HFF-Myc (cell line): Measurements from ENCODE around the gene ROBO1.
"Not testable (repeated sequence)": the region's sequence is repeated elsewhere in the genome, so short reads cannot be mapped to it uniquely, and the experiment has no call there.

Experiments used
- DNase-seq: peaks from one replicate; pipeline ENCODE4 v3.0.0-alpha.2; 2011; ENCODE audit warnings: low read depth; ENCODE audit errors: extremely low read depth
- H3K4me3 ChIP-seq: replicated peaks from 2 replicates; pipeline ENCODE4 v1.5.1; 2011; ENCODE audit warnings: low read depth, mild to moderate bottlenecking, control low read depth, low read length
- TF ChIP-seq, protein P1 (sequence below): IDR thresholded peaks from 2 replicates; pipeline ENCODE4 v1.5.1; 2012; ENCODE audit warnings: mild to moderate bottlenecking, low read depth, low read length, control low read depth; ENCODE audit errors: missing control alignments

Gene ROBO1

DNA sequence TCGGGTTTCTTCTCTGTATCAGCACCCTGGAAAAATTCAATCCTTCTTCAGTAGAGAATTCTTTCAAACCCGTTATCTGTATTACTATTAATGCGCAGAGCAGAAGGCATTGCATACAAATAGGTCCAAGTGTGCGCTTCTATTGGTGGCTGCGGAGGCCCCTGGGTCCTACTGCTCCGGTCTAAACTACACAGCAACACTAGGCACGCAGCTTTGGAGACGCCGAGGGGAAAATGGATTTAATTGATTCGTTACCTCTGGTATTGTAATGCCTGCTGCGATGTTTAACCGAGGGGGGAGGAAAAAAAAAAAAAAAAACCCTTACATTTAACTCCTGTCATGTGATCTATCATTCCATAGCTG lies at the start of gene ROBO1:
Gene ROBO1, minus strand, starts transcription at position 94 of the 363 bp plus-strand sequence.
- DNase-seq: no peak
- no peak within 1 kb of the TSS for H3K4me3 ChIP-seq
- TF ChIP-seq, protein P1, sequence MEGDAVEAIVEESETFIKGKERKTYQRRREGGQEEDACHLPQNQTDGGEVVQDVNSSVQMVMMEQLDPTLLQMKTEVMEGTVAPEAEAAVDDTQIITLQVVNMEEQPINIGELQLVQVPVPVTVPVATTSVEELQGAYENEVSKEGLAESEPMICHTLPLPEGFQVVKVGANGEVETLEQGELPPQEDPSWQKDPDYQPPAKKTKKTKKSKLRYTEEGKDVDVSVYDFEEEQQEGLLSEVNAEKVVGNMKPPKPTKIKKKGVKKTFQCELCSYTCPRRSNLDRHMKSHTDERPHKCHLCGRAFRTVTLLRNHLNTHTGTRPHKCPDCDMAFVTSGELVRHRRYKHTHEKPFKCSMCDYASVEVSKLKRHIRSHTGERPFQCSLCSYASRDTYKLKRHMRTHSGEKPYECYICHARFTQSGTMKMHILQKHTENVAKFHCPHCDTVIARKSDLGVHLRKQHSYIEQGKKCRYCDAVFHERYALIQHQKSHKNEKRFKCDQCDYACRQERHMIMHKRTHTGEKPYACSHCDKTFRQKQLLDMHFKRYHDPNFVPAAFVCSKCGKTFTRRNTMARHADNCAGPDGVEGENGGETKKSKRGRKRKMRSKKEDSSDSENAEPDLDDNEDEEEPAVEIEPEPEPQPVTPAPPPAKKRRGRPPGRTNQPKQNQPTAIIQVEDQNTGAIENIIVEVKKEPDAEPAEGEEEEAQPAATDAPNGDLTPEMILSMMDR: no peak

DNA sequence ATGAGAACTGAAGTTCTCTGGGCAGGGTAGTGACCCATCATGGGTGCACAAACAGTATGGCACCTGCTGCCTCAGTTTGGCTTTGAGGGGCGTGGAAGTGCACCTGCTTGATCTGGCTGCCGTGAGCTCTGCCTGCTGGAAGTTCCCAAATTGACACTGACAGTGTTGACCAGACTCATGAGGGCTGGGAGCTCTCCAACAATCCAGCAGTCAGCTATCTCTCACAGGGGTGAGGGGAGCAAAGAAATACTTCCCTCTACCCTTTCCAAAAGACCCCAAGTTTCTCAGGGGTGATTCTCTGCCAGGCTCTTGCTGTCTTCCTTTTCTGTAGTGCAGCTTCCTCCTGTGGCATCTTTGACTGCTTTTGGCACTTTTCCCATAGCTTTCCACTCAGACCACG lies 49.4 kb upstream of the ROBO1 start:
- TF ChIP-seq, protein P1: no peak
- DNase-seq: no peak
- H3K4me3 ChIP-seq: no peak overlapping the region

DNA sequence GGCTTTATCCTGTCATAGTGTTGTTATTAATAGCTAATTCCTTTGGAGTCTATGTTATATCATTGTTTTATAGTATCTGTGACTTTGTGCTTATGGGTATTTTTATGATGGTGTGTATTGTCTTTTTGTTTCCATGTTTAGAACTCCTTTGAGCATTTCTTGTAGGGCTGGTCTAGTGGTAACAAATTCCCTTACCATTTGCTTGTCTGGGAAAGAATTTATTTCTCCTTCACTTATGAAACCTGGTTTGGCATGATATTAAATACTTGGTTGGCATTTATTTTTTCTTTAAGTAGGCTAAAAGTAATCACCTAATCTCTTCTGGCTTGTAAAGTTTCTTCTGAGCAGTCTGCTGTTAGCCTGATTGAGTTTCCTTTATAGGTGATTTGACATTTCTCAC lies 47.7 kb upstream of the ROBO1 start:
- TF ChIP-seq, protein P1: no peak

DNA sequence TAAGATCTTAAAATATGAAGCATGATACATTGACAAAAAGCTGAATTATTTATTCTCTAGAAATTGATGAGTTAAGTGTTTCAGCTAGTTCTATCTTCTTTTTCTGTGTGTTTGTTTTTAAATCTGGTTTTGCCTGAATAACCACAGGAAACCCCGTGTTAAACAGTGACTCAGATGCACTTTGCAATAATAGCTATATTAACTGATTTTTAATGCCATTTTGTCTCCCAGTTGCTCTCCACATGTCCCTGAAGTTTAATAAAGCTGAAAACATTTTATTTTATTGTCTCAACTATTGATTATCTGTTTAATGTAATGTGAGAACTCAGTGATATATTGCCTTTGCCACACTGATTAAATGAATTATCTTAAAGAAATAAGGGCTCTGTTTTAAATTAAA lies 42.8 kb upstream of the ROBO1 start:
- TF ChIP-seq, protein P1: no peak
- no peak for DNase-seq
- H3K4me3 ChIP-seq: no peak overlapping the region

More for the DNA sequence above, 47.7 kb upstream of the ROBO1 start:
- H3K4me3 ChIP-seq: no peak overlapping the region
- no peak for DNase-seq

DNA sequence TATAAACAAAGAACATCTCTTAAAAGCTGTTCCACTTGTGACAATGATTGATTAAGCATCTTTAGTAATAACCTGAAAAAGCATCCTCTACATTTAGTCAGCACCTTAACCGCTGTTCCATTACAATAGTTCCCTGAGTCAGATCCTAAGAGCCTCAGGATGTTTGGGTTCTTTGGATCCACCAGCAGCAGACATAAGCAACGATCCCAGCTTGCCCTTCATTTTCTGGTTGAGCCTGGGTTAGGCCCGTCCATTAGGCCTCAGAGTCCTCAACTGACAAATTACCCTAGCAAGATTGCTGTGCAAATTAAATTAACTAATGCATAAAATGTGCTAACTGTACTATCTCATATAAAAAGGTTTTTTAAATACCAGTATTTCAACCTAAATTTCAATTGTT lies 42.3 kb upstream of the ROBO1 start:
- H3K4me3 ChIP-seq: no peak overlapping the region
- no peak for DNase-seq
- TF ChIP-seq, protein P1: no peak

DNA sequence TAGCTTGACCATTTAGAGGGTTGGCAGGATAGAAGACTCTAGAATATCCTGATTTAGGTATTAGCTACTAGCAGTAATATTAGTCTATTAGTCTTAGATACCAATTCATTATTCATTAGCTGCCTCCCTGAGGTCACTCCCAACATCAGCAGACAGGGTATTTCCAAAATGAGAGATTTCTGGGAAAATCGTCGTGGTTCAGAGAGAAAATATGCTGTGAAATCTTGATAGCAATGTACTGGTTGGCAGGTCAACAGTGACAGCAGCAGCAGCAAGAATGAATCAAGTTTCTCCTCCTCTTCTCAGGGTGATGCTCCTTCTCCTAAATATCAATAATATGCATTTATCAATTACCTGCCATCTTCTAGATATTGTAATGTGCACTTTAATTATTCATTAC lies 41.3 kb upstream of the ROBO1 start:
- no peak for DNase-seq
- TF ChIP-seq, protein P1: no peak
- H3K4me3 ChIP-seq: no peak overlapping the region

DNA sequence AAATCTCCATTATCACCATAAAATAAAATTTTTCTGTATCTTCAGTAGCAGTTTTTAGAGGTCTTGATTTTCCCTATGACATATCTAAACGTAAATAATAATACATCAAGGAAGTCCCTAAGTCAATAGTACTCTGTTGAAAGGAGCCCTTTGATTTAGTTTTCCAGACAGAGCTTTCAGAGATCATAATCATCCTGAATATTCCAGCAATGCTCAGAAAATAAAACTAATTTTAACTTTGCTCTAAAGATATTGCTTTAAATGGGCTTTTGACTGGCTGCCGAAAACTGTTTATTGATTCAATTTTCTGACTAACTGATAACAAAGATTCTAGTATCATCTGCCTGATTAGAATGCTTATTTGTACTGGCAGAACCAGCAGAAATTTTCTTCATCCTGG lies 40.7 kb upstream of the ROBO1 start:
- H3K4me3 ChIP-seq: no peak overlapping the region
- TF ChIP-seq, protein P1: no peak
- no peak for DNase-seq

DNA sequence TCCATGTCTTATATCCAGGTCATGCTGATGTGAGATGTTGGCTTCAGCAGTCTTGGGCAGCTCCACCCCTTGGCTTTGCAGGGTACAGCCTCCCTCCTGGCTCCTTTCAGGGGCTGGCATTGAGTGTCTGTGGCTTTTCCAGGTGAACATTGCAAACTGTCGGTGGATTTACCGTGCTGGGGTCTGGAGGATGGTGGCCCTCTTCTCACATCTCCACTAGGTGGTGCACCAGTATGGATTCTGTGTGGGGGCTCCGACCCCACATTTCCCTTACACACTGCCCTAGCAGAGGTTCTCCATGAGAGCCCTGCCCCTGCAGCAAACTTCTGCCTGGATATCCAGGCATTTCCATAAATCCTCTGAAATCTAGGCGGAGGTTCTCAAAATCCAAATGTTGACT lies 22.4 kb upstream of the ROBO1 start:
- not testable (repeated sequence) for DNase-seq, H3K4me3 ChIP-seq
